ENCODE data around the gene UGT2B10.
"Not testable (repeated sequence)": the region's sequence is repeated elsewhere in the genome, so short reads cannot be mapped to it uniquely, and the experiment has no call there.

The UGT2B10 gene

GRCh38 chr4:68815617-68816409, at the start of gene UGT2B10:
TSS of gene UGT2B10 (plus strand) at chr4:68815994. CDS start at chr4:68816020, 26 bp downstream.
- not testable (repeated sequence) for DNase-seq (ENCODE audit: low read depth)

- not testable (repeated sequence) for DNase-seq (ENCODE audit: low read depth)
Measured at GRCh38 chr4:68771836-68772235, 44.0 kb upstream of the UGT2B10 start.

GRCh38 chr4:68773699-68774098, 42.1 kb upstream of the UGT2B10 start:
- DNase-seq (ENCODE audit: low read depth) = no peak

GRCh38 chr4:68780232-68780631, 35.6 kb upstream of the UGT2B10 start:
- DNase-seq (ENCODE audit: low read depth) = no peak

- no peak for DNase-seq (ENCODE audit: low read depth)
Measured at GRCh38 chr4:68797048-68797447, 18.7 kb upstream of the UGT2B10 start.

GRCh38 chr4:68797618-68798017, 18.2 kb upstream of the UGT2B10 start:
- no peak for DNase-seq (ENCODE audit: low read depth)

- DNase-seq (ENCODE audit: low read depth) = no peak
Measured at GRCh38 chr4:68803013-68803412, 12.8 kb upstream of the UGT2B10 start.

- no peak for DNase-seq (ENCODE audit: low read depth)
Measured at GRCh38 chr4:68808060-68808459, 7.7 kb upstream of the UGT2B10 start.

- no peak for DNase-seq (ENCODE audit: low read depth)
Measured at GRCh38 chr4:68810919-68811318, 4.9 kb upstream of the UGT2B10 start.

- not testable (repeated sequence) for DNase-seq (ENCODE audit: low read depth)
Measured at GRCh38 chr4:68816410-68817265, 844 bp downstream of the UGT2B10 start.

GRCh38 chr4:68817386-68817785, 1.6 kb downstream of the UGT2B10 start:
- DNase-seq (ENCODE audit: low read depth) = no peak

- DNase-seq (ENCODE audit: low read depth) = not testable (repeated sequence)
Measured at GRCh38 chr4:68818030-68818462, 2.3 kb downstream of the UGT2B10 start.

- no peak for DNase-seq (ENCODE audit: low read depth)
Measured at GRCh38 chr4:68831642-68832041, 15.8 kb downstream of the UGT2B10 start.

GRCh38 chr4:68850293-68850692, 34.5 kb downstream of the UGT2B10 start:
- DNase-seq (ENCODE audit: low read depth) = no peak

- DNase-seq (ENCODE audit: low read depth) = no peak
Measured at GRCh38 chr4:68855771-68856170, 40.0 kb downstream of the UGT2B10 start.

- no peak for DNase-seq (ENCODE audit: low read depth)
Measured at GRCh38 chr4:68858039-68858438, 42.2 kb downstream of the UGT2B10 start.

- DNase-seq (ENCODE audit: low read depth) = no peak
Measured at GRCh38 chr4:68859655-68860054, 43.9 kb downstream of the UGT2B10 start.

GRCh38 chr4:68861057-68861456, 45.3 kb downstream of the UGT2B10 start:
- no peak for DNase-seq (ENCODE audit: low read depth)

- no peak for DNase-seq (ENCODE audit: low read depth)
Measured at GRCh38 chr4:68864438-68865187, 48.8 kb downstream of the UGT2B10 start.

- no peak for DNase-seq (ENCODE audit: low read depth)
Measured at GRCh38 chr4:68865188-68865638, 49.4 kb downstream of the UGT2B10 start.

- no peak for DNase-seq (ENCODE audit: low read depth)
Measured at GRCh38 chr4:68865760-68866159, 50.0 kb downstream of the UGT2B10 start.

GRCh38 chr4:68869274-68869773, 53.5 kb downstream of the UGT2B10 start:
- no peak for DNase-seq (ENCODE audit: low read depth)

All from stimulated activated CD8-positive, alpha-beta memory T cell treated with anti-CD3 and anti-CD28 coated beads, Interleukin-12 subunit alpha, Interleukin-12 subunit beta, amount 100 ng/mL, for 4 hours (primary cell).